Limb (tissue), 2 donors: ENCODE data around the gene SMG9.
A peak's percentile ranks its signal among the peaks of the same experiment; 100 is the strongest.

Experiments
- DNase-seq, 2 donors: peaks; one replicate each; pipeline ENCODE4 v3.0.0-alpha.2; 2016; ENCODE audit errors: extremely low spot score in 2 of 2

Gene SMG9

DNA sequence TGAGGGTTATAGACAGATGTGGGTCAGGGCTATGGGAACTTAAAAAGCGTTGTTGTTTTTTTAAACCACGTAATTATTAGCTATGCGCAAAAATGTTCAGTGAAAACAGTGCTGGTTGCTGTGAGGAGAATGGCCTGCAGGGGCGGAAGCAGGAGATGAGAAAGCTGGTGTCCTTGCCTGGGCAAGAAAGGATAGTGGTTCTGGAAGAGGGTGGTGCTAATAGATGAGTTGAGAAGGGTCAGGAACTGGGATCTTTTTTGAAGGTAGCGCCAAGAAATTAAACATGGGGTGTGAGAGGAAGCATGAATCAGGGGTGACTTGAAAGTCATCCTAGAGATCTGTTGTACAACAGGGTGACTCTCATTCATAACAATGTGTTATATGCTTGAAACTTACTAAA lies 4.8 kb upstream of the SMG9 start:
- DNase-seq, result no peak

DNA sequence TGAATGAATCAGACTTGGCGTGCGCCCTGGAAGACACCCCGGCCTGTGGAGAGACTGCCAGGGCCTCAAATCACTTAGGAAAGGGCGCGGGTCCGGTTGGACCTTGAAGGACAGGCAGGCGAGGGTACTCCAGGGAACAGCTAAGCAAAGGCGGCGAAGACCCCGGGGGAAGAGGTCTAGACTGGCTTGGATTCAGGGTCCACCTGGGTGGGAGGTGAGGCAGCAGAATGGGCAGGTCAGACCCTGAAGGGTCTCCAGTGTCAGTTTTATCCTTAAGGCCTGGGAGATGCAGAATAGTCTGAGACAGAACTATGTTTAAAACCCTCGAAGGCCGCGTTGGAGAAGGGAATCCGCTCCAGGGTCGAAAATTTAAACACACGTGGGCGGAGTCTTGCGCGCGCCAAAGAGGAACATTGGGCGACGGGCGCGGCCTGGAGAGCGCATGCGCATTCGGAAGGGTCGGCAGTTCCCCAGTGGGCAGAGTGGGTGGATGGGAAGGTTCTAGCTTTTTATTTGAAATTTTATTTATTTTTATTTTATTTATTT lies 567 bp upstream of the SMG9 start:
- DNase-seq, result peak; percentile 80 to 86

GRCh38 chr19:43754253-43754502 lies 584 bp downstream of the SMG9 start:
- DNase-seq, result no peak

DNA sequence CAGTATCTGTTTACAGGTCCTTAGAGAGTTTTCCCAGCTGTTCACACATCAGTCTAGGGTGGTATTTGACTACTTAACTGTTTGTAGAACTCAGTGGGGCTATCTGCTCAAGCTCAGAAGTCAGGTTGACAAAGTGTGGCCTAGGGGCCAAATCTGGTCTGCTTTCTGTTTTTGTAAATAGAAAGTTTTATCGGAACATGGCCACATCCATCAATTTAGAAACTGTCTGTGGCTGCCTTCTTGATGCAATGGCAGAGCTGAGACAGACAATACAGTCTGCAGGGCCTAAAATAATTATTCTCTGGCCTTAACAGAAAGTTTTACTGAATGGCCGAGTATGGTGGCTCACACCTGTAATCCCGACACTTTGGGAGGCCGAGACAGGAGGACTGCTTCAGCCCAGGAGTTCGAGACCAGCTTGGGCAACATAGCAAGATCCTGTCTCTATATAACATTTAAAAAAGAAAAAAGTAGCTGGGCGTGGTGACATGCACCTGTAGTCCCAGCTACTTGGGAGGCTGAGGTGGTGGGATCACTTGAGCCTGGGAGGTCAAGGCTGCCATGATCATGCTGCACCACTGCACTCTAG lies 2.4 kb downstream of the SMG9 start:
- DNase-seq, result no peak

GRCh38 chr19:43751466-43752220 lies 3.1 kb downstream of the SMG9 start:
- no peak for DNase-seq

- no peak for DNase-seq
These were observed 4.9 kb downstream of the SMG9 start for GRCh38 chr19:43749898-43750297.

GRCh38 chr19:43749152-43749551 lies 5.6 kb downstream of the SMG9 start:
- DNase-seq, result no peak

DNA sequence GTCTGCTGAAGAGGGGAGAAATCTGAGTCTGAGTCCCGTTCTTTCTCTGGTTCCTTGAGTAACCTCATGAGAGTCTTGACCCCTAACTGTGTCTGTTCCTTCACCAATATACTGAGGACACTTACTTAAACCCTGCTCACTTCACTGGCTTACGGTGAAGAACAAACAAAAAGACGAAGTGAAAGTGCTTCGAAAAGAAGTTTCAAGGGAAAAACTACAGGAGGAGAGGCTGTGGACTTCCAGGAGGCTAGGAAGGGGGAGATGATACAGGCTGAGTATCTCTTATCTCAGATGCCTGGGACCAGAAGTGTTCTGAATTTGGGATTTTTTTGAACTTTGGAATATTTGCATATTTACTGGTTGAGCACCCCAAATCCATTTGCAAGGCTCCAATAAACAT lies 6.1 kb downstream of the SMG9 start:
- no peak for DNase-seq

DNA sequence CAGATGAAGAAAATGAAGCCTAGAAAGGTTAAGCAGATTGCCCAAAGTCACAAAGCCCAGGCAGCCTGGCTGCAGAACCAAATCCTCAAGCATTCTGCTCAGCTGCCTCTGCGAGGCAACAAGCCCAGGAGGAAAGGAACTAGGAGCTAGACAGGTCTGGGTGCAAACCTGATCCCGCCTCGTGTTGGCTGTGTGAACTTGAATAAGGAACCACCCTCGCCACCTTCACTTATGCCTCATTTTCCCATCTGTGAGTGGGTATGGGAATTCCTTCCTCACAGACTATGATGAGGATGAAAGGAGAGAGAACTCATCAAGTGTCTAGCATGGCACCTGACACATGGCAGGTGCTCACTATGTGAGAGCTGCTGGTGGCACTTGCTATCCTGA lies 6.6 kb downstream of the SMG9 start:
- DNase-seq, result no peak

- DNase-seq, result no peak
These were observed 7.1 kb downstream of the SMG9 start for GRCh38 chr19:43747557-43748204.

DNA sequence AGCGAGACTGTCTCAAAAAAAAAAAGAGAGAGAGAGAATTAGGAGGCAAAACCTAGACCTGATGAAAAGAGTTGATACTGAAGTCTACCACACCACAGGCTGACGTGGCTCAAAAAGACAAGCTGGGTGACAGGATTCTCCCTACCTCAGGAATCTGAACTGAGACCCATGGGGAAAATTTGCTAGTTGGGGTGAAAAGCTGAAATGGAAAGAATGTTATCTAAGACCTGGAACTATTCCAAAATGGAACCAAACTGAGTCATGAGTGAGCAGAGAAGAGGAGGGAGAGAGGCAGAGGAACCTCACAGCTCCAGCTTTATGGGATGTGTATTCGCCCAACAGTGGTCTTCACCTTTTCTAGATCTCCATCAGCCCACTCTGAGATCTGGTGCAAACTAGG lies 11.7 kb downstream of the SMG9 start:
- no peak for DNase-seq

DNA sequence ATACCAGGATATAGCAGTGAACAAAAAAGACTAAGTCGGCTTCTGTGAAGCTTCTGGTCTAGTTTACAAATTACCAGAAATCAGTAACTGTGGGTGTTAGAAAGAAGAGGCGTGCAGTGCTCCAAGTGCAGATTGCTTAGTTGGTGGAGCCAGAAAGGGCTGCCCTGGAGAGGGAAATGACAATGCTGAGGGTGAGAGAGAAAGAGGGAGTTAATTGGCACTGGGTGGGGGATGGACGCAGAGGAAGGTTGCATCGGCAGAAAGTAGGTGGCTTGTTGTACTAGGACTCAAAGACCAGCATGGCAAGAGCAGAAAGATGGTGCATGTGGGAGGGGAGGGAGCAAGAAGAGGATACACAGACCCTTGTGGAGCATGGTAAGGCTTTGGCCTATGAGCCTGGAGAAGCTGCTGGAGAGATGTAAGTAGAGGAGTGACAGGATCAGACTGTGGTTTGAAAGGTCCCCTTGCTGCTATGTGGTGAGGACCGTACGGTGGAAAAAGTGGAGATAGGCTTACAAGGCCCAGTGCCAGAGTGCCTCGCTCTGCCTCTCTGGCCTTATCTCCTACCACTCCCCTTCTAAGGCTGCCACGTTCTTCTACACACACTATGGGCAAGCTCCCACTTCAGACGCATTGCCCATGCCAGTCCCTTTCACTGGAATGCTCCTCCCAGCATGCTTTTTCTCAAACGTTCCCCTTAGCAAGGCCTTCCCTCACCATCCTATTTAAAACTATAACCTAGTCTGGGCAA lies 13.5 kb downstream of the SMG9 start:
- DNase-seq, result no peak

DNA sequence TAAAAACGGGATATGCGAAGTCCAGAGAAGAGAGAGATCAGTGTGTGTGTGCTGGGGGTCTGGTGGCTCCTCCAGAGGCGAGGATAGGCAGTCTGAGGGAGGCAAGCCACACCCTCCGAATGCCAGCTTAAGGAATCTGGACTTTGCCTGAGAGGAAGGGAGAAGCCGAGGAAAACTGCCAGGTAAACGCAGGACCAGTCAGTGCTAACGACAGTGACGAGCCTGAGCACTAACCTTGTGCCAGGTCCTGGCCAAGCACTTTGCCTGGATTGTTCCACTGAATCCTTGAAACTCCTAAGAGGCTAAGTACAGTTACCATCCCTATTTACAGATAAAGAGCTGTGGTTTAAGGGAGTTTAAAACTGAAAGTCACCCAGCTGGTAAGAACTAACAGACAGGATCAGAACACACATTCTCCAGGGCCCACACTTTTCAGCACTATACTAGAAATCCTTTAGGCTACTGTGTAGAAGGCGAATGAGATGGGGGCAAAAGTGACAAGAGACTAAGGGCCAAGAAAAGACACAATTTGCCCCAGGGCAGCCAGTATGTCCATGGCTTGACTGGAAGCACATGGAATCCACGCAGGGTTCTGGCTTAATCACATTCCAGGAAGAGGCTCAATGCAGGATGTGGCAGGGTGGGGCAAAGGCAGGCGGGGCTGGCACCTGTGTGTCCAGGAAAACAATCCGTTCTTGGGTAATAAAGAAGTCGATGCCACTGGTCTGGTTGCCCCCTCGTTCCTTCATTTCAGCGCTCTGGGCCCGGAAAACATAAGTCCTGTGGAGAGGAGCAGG lies 15.1 kb downstream of the SMG9 start:
- no peak for DNase-seq

GRCh38 chr19:43738780-43739211 lies 16.0 kb downstream of the SMG9 start:
- DNase-seq, result no peak

- no peak for DNase-seq
These were observed 18.8 kb downstream of the SMG9 start for GRCh38 chr19:43735957-43736356.

DNA sequence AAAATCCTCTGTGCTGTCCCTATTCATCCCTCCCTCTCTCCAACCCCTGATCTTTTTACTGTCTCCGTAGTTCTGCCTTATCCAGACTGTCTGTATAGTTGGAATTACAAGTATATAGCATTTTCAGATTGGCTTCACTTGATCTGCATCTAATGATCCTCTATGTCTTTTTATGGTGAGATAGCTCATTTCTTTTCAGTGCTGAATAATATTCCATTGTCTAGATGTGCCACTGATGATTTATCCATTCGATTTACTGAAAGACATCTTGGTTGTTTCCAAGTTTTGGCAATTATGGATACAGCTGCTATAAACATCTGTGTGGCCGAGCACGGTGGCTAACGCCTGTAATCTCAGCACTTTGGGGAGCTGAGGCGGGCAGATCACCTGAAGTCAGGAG lies 19.7 kb downstream of the SMG9 start:
- DNase-seq, result no peak

DNA sequence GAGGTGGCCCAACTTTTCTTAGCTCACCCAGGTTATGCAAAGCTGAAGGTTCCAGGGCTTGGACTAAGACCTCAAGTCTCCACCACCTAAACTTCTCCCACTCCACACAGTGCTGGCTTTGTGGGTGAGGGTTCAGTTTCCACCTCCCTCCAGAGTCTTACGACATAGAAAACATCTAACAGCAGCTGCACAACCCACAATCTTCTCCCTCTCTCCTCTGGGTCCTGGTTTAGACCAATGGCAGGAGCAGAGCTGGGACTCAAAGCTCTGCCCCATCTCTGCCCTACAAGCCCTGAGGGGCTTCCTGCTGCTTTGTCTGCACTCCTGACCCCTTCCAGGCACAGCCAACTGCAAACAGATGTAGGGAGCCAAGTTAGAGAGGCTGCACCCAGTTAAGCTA lies 22.9 kb downstream of the SMG9 start:
- DNase-seq, result no peak

GRCh38 chr19:43731346-43731745 lies 23.4 kb downstream of the SMG9 start:
- DNase-seq, result no peak

GRCh38 chr19:43729919-43730318 lies 24.8 kb downstream of the SMG9 start:
- no peak for DNase-seq

GRCh38 chr19:43727593-43727853 lies 27.2 kb downstream of the SMG9 start:
- DNase-seq, result no peak

DNA sequence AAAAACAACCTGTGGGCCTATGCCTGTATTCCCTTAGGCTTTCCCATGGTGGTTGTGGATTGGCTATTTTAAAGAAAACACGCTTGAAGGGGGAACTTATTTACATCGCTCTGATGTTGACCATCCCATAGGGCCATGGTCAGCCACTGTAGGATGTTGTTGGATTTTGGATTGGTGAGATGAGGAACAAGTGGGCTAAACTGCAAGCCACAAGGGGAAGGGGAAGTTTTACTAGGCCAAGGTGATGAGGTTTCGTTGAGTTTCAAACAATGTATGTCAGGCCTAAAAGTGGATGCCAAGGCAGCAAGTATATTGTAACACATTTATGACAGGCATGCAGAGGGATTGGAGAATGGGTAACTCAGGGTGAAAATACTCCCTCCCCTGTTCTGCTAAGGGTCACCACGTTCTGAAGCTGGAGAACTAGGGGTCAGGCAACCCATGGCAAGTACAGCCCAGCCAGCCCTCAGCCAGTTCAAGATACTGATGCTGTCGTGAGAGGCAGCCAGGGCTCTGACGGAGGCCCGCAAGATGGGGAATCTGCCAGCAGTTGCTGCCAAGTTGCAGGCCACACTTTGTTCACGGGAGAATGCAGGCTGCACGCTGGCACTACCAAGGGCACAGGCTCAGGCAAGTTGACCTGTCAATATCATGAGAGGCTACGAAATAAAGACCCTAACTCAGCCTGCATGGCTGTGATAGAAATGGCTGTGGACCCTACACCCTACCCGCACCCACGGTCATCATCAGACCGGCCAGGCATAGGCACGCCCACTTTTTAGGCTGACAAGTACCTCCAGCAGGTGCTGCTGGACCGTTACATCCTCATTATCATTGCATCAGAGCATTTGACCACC lies 27.8 kb downstream of the SMG9 start:
- DNase-seq, result no peak
